ENCODE data around the gene TPI1.

TPI1 gene

DNA sequence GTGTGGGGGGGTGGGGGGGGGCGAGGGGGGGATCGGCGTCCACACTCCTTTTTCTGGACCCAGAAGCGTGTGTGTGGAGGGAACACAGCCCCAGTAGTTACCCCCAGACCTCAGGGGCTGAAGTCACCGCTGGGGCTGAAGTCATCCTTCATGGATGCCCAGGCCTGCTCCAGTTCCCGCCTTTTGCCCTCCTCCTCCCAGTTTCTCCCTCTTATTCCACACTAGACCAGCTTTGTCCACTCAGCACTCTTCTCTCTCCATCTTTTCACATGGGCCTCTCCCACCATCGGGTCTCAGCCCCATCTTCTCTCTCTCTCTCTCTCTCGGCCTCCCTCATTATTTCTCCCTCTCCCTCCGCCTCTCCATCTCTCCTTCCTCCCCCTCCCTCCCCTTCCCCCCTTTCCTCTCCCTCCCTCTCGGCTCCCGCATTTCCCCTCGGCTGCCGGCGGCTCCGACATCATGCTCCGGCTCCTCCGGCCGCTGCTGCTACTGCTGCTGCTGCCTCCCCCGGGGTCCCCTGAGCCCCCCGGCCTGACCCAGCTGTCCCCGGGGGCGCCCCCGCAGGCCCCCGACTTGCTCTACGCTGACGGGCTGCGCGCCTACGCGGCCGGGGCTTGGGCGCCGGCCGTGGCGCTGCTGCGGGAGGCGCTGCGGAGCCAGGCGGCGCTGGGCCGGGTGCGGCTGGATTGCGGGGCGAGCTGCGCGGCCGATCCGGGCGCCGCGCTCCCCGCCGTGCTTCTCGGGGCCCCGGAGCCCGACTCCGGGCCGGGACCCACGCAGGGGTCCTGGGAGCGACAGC is 39.1 kb upstream of the TPI1 start, which contains the start of gene P3H3:
Gene P3H3, plus strand, starts transcription at position 426 of the 799 bp plus-strand sequence. Its CDS starts 34 bp downstream, at position 460.
- DNase-seq, result peak in 25 of 56 donors; percentile 8 to 58 (median 31)

- peak in 19 of 56 donors; percentile 16 to 53 (median 38) for DNase-seq
These were observed 38.4 kb upstream of the TPI1 start for GRCh38 chr12:6828781-6829535.

GRCh38 chr12:6829536-6830220 is 37.7 kb upstream of the TPI1 start:
- DNase-seq, result peak in 1 of 56 donors; percentile 27

DNA sequence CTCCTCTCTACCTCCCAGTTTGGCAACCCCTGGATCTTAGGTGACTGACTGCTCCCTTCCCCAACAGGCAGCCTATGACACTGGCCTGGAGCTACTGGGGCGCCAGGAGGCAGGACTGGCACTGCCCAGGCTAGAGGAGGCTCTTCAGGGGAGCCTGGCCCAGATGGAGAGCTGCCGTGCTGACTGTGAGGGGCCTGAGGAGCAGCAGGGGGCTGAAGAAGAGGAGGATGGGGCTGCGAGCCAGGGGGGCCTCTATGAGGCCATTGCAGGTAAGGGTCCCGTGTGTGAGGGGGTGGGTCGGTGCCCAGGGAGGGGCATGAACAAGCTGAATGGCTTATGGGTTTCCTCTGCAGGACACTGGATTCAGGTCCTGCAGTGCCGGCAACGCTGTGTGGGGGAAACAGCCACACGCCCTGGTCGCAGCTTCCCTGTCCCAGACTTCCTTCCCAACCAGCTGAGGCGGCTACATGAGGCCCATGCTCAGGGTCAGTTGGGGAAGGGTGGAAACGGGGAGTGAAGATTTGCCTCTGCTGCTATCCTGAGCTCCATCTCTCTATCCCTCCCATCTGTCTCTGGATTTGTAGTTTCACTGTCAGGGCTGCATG is 36.9 kb upstream of the TPI1 start:
- no peak for DNase-seq

- no peak for DNase-seq
These were observed 36.3 kb upstream of the TPI1 start for GRCh38 chr12:6830999-6831398.

GRCh38 chr12:6831450-6831995 is 35.8 kb upstream of the TPI1 start:
- no peak for DNase-seq

DNA sequence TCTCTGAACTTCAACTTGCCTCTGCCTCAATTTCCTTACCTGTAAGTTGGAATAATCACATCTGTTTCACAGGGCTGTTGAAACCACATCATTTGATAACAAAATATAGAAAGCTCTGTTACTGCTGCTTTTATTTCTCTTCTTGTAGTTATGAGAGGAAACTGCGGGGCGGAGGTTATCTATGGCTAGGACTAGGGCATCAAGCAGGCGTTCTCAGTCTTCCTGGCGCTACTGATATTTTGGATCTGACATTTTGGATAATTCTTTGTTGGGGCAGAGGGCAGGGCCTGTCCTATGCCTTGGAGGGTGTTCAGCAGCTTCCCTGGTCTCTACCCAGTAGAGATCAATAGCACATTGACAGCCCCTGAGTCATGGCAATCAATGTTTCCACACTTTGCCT is 35.2 kb upstream of the TPI1 start:
- no peak for DNase-seq

- no peak for DNase-seq
These were observed 34.0 kb upstream of the TPI1 start for GRCh38 chr12:6833189-6833890.

GRCh38 chr12:6834254-6834653 is 33.1 kb upstream of the TPI1 start:
- no peak for DNase-seq

DNA sequence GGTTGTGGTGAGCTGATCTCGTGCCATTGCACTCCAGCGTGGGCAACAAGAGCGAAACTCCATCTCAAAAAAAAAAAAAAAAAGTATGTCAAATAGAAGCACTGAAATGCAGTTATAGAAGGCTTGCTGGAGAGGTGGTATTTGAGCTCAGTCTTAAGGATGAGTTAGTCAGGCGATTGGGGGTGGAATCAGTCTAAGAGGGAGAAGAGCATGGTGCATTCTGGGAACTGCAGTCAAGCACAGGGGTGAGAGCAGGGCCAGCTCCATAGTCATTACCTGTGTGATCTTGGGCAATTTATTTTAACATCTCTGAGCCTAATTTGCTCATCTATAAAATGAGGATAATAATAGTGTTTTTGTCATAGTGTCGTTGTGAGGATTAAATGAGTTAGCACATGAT is 32.5 kb upstream of the TPI1 start:
- DNase-seq, result peak in 16 of 56 donors; percentile 5 to 61 (median 30)

DNA sequence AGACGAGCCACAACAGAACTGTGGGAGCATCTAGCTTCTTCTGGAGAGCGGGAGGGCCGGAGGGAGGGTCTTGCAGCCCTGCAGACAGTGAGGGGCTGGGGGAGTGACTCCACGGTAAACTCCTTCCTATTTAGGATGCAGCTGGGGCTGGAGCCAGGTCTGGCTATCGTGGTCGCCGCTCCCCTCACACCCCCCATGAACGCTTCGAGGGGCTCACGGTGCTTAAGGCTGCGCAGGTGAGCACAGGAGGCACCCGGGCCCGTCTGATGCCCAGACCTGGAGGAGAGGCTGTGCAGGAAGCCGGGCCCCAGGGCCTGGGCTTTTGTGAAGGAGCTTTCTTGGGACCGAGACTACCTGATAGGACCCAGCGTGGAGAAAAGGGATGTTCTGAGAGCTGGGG is 30.5 kb upstream of the TPI1 start:
- no peak for DNase-seq

DNA sequence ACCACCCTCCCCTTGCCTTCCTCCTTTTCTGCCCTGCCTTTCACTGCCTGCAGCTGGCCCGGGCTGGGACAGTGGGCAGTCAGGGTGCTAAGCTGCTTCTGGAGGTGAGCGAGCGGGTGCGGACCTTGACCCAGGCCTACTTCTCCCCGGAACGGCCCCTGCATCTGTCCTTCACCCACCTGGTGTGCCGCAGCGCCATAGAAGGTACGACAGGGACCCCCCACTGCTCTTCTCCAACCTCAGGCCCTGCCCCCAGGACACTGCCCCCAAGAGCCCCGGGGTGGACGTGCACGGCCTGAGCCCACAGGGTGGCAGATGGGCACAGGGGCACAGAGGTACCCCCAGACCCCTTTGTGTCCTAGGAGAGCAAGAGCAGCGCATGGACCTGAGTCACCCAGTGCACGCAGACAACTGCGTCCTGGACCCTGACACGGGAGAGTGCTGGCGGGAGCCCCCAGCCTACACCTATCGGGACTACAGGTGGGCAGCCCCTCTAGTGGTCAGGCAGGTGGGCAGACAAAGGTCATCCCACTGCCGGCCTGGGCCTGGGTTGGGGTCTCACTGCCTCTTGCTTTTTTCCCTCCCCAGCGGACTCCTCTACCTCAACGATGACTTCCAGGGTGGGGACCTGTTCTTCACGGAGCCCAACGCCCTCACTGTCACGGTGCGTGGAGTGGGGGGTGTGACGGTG is 29.8 kb upstream of the TPI1 start:
- no peak for DNase-seq

DNA sequence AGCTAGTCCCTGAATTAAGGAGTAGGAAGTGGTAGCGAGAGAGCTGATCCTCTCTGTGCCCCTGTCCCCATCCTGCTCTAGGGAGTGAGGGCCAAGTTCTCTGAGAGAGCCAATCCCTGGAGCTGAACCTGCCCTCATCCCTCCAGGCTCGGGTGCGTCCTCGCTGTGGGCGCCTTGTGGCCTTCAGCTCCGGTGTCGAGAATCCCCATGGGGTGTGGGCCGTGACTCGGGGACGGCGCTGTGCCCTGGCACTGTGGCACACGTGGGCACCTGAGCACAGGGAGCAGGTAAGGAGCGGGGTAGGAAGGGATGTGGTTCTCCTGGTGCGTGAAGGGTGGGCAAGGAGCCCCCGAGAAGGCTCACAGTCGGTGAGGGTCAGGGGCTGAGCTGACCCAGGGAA is 28.5 kb upstream of the TPI1 start:
- DNase-seq, result no peak

GRCh38 chr12:6839482-6840201 is 27.7 kb upstream of the TPI1 start:
- DNase-seq, result no peak

- no peak for DNase-seq
These were observed 27.0 kb upstream of the TPI1 start for GRCh38 chr12:6840330-6840729.

DNA sequence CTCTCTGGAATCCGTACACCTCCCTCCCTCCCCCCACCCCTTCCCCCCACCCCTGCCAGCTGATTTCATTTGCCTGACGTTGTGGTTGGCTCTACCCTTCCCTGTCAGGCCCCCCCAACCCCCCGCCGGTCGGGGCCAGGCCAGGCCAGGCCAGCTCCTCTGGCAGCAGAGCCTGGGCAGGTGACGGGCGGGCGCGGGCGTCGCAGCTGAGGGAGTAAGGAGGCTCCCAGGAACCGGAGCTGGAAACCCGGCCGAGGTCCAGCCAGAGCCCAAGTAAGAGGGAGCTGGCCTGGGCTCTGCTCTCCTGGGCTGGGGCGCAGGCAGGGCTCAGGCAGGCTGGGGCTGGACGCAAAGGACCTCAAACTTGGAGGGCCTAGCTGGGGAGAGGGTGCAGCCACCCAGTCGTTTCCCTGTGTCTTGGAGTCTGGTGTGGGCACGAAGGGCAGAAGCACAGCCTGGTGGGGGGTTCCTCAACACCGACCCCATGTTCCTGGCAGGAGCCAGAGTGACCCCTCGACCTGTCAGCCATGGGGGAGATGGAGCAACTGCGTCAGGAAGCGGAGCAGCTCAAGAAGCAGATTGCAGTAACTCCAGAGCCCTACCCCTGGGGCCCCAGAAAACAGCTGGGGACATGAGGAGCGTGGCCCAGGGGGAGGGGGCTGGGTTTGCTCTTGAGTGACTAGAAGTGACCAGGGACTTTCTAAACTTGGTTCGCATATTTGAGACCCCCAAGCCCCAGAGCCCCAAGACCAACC is 26.4 kb upstream of the TPI1 start, which contains the start of gene GNB3:
Gene GNB3, plus strand, starts transcription at position 165 of the 755 bp plus-strand sequence. Its CDS starts 363 bp downstream, at position 528.
- DNase-seq, result no peak

GRCh38 chr12:6842075-6842474 is 25.3 kb upstream of the TPI1 start:
- no peak for DNase-seq
